Tibial artery (tissue), 4 donors: ENCODE measurements around the gene INPP5D.

Experiments
- DNase-seq, 2 donors: peaks; one replicate each; pipeline ENCODE4 v3.0.0-alpha.2; 2019
- H3K27ac ChIP-seq, 2 donors: fragments of 200-600 bp; sonication (generic) in 1 of 2; 1 replicate in 1 of 2; 2 replicates in 1 of 2; pipeline ENCODE4 v1.5.1; 2018 to 2019; ENCODE audit warnings: mild to moderate bottlenecking in 1 of 2
- H3K27me3 ChIP-seq, 2 donors: fragments of 200-600 bp; sonication (generic) in 1 of 2; one replicate each; pipeline versions ENCODE4 v1.5.1 to v1.6.0; 2016 to 2019
- H3K36me3 ChIP-seq, 3 donors: fragments of 200-600 bp; sonication (generic) in 2 of 3; one replicate each; pipeline ENCODE4 v1.5.1; 2016 to 2019; ENCODE audit warnings: mild to moderate bottlenecking in 2 of 3
- H3K4me1 ChIP-seq, 4 donors: fragments of 200-600 bp; sonication (generic) in 2 of 4; 1 replicate in 3 of 4; 2 replicates in 1 of 4; pipeline ENCODE4 v1.5.1; 2016 to 2019
- H3K4me3 ChIP-seq, 2 donors: fragments of 200-600 bp; sonication (generic) in 1 of 2; 1 replicate in 1 of 2; 2 replicates in 1 of 2; pipeline ENCODE4 v1.5.1; 2018 to 2019; ENCODE audit warnings: mild to moderate bottlenecking in 2 of 2
- H3K9me3 ChIP-seq, 3 donors: fragments of 200-600 bp; sonication (generic) in 1 of 3; one replicate each; pipeline ENCODE4 v1.5.1; 2016 to 2019
- CTCF ChIP-seq, 2 experiments: fragments of 200-600 bp in 1 of 2; fragments of 450-650 bp in 1 of 2; IDR thresholded peaks; one replicate each; pipeline ENCODE4 v1.5.1; 2017 to 2019; ENCODE audit warnings: antibody characterized with exemption in 2 of 2, mild to moderate bottlenecking in 1 of 2, moderate library complexity in 1 of 2
- intact Hi-C: fragments of 100-400 bp; cut with DNase I; formaldehyde crosslinking; loops from one replicate; pipeline ENCODE4 v1.15.0; 2023; ENCODE audit warnings: low total_unique reads

The INPP5D gene

GRCh38 chr2:233165895-233166661 lies 105.9 kb downstream of the INPP5D start:
- intact Hi-C loops: no loop called here
- DNase-seq: peak; percentile 64 to 73
- Histone ChIP-seq H3K9me3 (no peaks in the 10 kb centered on the region), H3K27me3 (peaks cover 0 to 8% of the 10 kb centered on the region in 2 donors), H3K27ac (no peak overlapping the region), H3K4me3 (no peak overlapping the region), H3K4me1 (peaks cover 0 to 9% (median 0%) of the 10 kb centered on the region in 4 donors), H3K36me3 (no peaks in the 10 kb centered on the region)
- TF ChIP-seq CTCF (IDR thresholded peaks at IDR 0.05): no peak

- H3K27ac ChIP-seq: no peak overlapping the region
- H3K27me3 ChIP-seq: peaks cover 0 to 8% of the 10 kb centered on the region in 2 donors
- H3K4me3 ChIP-seq: no peak overlapping the region
- H3K9me3 ChIP-seq: no peaks in the 10 kb centered on the region
- peaks cover 0 to 9% (median 0%) of the 10 kb centered on the region in 4 donors for H3K4me1 ChIP-seq
- intact Hi-C loops: no loop called here
- no peak for TF ChIP-seq CTCF (IDR thresholded peaks at IDR 0.05)
- DNase-seq: no peak
- H3K36me3 ChIP-seq: no peaks in the 10 kb centered on the region
These were observed 108.3 kb downstream of the INPP5D start for GRCh38 chr2:233168445-233168844.

DNA sequence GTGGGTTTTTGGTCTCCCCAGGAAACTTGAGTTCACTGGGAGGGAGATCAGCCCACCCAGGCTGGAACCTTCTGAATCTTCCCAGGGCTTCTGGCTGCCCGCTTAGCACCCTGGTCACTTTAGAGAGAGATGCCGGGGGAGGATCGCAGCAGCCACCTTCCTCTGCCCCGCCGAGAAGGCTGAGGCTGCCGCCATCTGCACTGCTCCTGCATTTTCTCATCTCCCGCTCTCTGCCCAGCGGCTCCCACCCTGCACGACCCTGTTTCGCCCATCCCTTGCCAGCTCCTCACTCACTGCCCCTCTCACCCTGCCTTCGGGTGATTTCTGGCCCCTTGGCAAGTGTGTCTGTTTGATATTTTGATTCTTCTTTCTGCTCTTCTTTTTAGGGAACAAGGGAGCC lies 108.8 kb downstream of the INPP5D start:
- no peaks in the 10 kb centered on the region for H3K36me3 ChIP-seq

GRCh38 chr2:233171344-233171743 lies 111.2 kb downstream of the INPP5D start:
- Histone ChIP-seq H3K27ac (no peak overlapping the region), H3K4me3 (no peak overlapping the region), H3K27me3 (peaks cover 0 to 2% of the 10 kb centered on the region in 2 donors), H3K9me3 (no peaks in the 10 kb centered on the region), H3K36me3 (no peaks in the 10 kb centered on the region), H3K4me1 (peaks cover 0 to 1% (median 0%) of the 10 kb centered on the region in 4 donors)
- no peak for TF ChIP-seq CTCF (IDR thresholded peaks at IDR 0.05)
- DNase-seq: no peak
- intact Hi-C loops: no loop called here

More for the DNA sequence above, 108.8 kb downstream of the INPP5D start:
- H3K27me3 ChIP-seq: peaks cover 0 to 8% of the 10 kb centered on the region in 2 donors
- no peak for TF ChIP-seq CTCF (IDR thresholded peaks at IDR 0.05)
- peaks cover 0 to 9% (median 0%) of the 10 kb centered on the region in 4 donors for H3K4me1 ChIP-seq
- intact Hi-C loops: no loop called here
- no peaks in the 10 kb centered on the region for H3K9me3 ChIP-seq
- DNase-seq: no peak
- H3K4me3 ChIP-seq: no peak overlapping the region
- H3K27ac ChIP-seq: no peak overlapping the region

GRCh38 chr2:233173115-233173514 lies 113.0 kb downstream of the INPP5D start:
- Histone ChIP-seq H3K4me1 (no peaks in the 10 kb centered on the region), H3K36me3 (no peaks in the 10 kb centered on the region), H3K4me3 (no peak overlapping the region), H3K27ac (no peak overlapping the region), H3K9me3 (no peaks in the 10 kb centered on the region), H3K27me3 (no peaks in the 10 kb centered on the region)
- intact Hi-C loops: no loop called here
- no peak for TF ChIP-seq CTCF (IDR thresholded peaks at IDR 0.05)
- no peak for DNase-seq
